ACC112 (cell line): ENCODE data around the gene C17orf114.
A peak's percentile ranks its signal among the peaks of the same experiment; 100 is the strongest.
"Not testable (repeated sequence)": the region's sequence is repeated elsewhere in the genome, so short reads cannot be mapped to it uniquely, and the experiment has no call there.

ENCODE experiments used
- H2AFZ ChIP-seq: fragments of 200-600 bp; sonication (generic); one replicate; pipeline ENCODE4 v1.6.0; 2017; ENCODE audit warnings: antibody characterized with exemption, low read length; ENCODE audit not compliant: unreplicated experiment
- H3K27ac ChIP-seq: fragments of 200-600 bp; sonication (generic); 2 replicates; pipeline ENCODE4 v1.5.1; 2014; ENCODE audit warnings: low read depth, mild to moderate bottlenecking, antibody characterized with exemption, low read length, moderate library complexity
- H3K27me3 ChIP-seq: fragments of 200-600 bp; sonication (generic); 2 replicates; pipeline ENCODE4 v1.6.1; 2014; ENCODE audit warnings: mild to moderate bottlenecking, antibody characterized with exemption, low read length, moderate library complexity, mixed read lengths; ENCODE audit not compliant: insufficient read depth
- H3K36me3 ChIP-seq: fragments of 200-600 bp; sonication (generic); 2 replicates; pipeline ENCODE4 v1.6.1; 2016; ENCODE audit warnings: mild to moderate bottlenecking, antibody characterized with exemption, low read length, moderate library complexity, mixed read lengths; ENCODE audit not compliant: insufficient read depth
- H3K4me1 ChIP-seq: fragments of 200-600 bp; sonication (generic); one replicate; pipeline ENCODE4 v1.6.1; 2016; ENCODE audit warnings: low read length, mixed read lengths; ENCODE audit not compliant: insufficient read depth, unreplicated experiment, control insufficient read depth
- H3K4me3 ChIP-seq: fragments of 200-600 bp; sonication (generic); 2 replicates; pipeline ENCODE4 v1.5.1; 2014; ENCODE audit warnings: mild to moderate bottlenecking, low read depth, low read length
- H3K79me2 ChIP-seq: fragments of 200-600 bp; sonication (generic); one replicate; pipeline ENCODE4 v1.6.0; 2016; ENCODE audit warnings: low read length; ENCODE audit not compliant: control insufficient read depth, unreplicated experiment, insufficient read depth

Gene C17orf114

GRCh38 chr17:4839221-4839620 is 37.1 kb upstream of the C17orf114 start:
- Histone ChIP-seq H3K4me1 (peaks cover 22% of the 10 kb centered on the region), H2AFZ (no peak overlapping the region), H3K27ac (no peak overlapping the region), H3K79me2 (peaks cover 83% of the 10 kb centered on the region), H3K4me3 (no peak overlapping the region), H3K27me3 (no peaks in the 10 kb centered on the region), H3K36me3 (peaks cover 8% of the 10 kb centered on the region; the same call in 1 of the 2 replicates)

- Histone ChIP-seq H3K79me2 (peaks cover 87% of the 10 kb centered on the region), H3K27ac (no peak overlapping the region), H2AFZ (no peak overlapping the region), H3K36me3 (peaks cover 8% of the 10 kb centered on the region; the same call in 1 of the 2 replicates), H3K27me3 (no peaks in the 10 kb centered on the region), H3K4me3 (no peak overlapping the region), H3K4me1 (peaks cover 23% of the 10 kb centered on the region)
These were observed 36.2 kb upstream of the C17orf114 start for GRCh38 chr17:4838309-4838785.

- H2AFZ ChIP-seq: no peak overlapping the region
- no peak overlapping the region for H3K4me3 ChIP-seq
- no peaks in the 10 kb centered on the region for H3K27me3 ChIP-seq
- H3K36me3 ChIP-seq: peaks cover 8% of the 10 kb centered on the region; the same call in 1 of the 2 replicates
- peaks cover 84% of the 10 kb centered on the region for H3K79me2 ChIP-seq
- H3K4me1 ChIP-seq: peaks cover 23% of the 10 kb centered on the region
- H3K27ac ChIP-seq: no peak overlapping the region
These were observed 35.6 kb upstream of the C17orf114 start for GRCh38 chr17:4837471-4838308.

GRCh38 chr17:4836221-4836620 is 34.1 kb upstream of the C17orf114 start:
- Histone ChIP-seq H2AFZ (no peak overlapping the region), H3K27me3 (no peaks in the 10 kb centered on the region), H3K4me3 (no peak overlapping the region), H3K79me2 (peaks cover 73% of the 10 kb centered on the region), H3K36me3 (peaks cover 8% of the 10 kb centered on the region; the same call in 1 of the 2 replicates), H3K4me1 (peaks cover 23% of the 10 kb centered on the region), H3K27ac (no peak overlapping the region)

GRCh38 chr17:4834681-4835020 is 32.5 kb upstream of the C17orf114 start:
- Histone ChIP-seq H3K79me2 (peaks cover 59% of the 10 kb centered on the region), H3K36me3 (peaks cover 8% of the 10 kb centered on the region; the same call in 1 of the 2 replicates), H3K27me3 (no peaks in the 10 kb centered on the region), H3K4me1 (peaks cover 15% of the 10 kb centered on the region), H2AFZ (no peak overlapping the region), H3K4me3 (peak overlapping the region; percentile 85), H3K27ac (no peak overlapping the region)

- peaks cover 54% of the 10 kb centered on the region for H3K79me2 ChIP-seq
- H3K27me3 ChIP-seq: no peaks in the 10 kb centered on the region
- H2AFZ ChIP-seq: peak overlapping the region; percentile 47
- no peak overlapping the region for H3K27ac ChIP-seq
- H3K36me3 ChIP-seq: peaks cover 8% of the 10 kb centered on the region; the same call in 1 of the 2 replicates
- H3K4me1 ChIP-seq: peaks cover 15% of the 10 kb centered on the region
- peak overlapping the region; percentile 85 for H3K4me3 ChIP-seq
These were observed 32.0 kb upstream of the C17orf114 start for GRCh38 chr17:4833941-4834680.

- Histone ChIP-seq H3K79me2 (peaks cover 49% of the 10 kb centered on the region), H3K4me3 (peak within 1 kb of the TSS; percentile 85), H3K27me3 (no peaks in the 10 kb centered on the region), H2AFZ (peak within 1 kb of the TSS; percentile 47), H3K4me1 (peaks cover 15% of the 10 kb centered on the region), H3K36me3 (peaks cover 7% of the 10 kb centered on the region; the same call in 1 of the 2 replicates), H3K27ac (peak within 1 kb of the TSS; percentile 76)
These were observed 31.2 kb upstream of the C17orf114 start, which contains the start of gene MINK1 for GRCh38 chr17:4833178-4833940. MINK1 (plus strand) TSS chr17:4833340; CDS start chr17:4833584, 244 bp downstream.

- not testable (repeated sequence) for H3K36me3 ChIP-seq, H3K27me3 ChIP-seq, H2AFZ ChIP-seq
- H3K79me2 ChIP-seq: peaks cover 43% of the 10 kb centered on the region
- peak overlapping the region; percentile 76 for H3K27ac ChIP-seq
- peak overlapping the region; percentile 85 for H3K4me3 ChIP-seq
- H3K4me1 ChIP-seq: peaks cover 15% of the 10 kb centered on the region
These were observed 30.7 kb upstream of the C17orf114 start for GRCh38 chr17:4832829-4833177.

GRCh38 chr17:4827399-4827798 is 25.3 kb upstream of the C17orf114 start:
- Histone ChIP-seq H2AFZ (no peak overlapping the region), H3K79me2 (no peaks in the 10 kb centered on the region), H3K36me3 (no peaks in the 10 kb centered on the region), H3K27ac (no peak overlapping the region), H3K4me1 (no peaks in the 10 kb centered on the region), H3K27me3 (no peaks in the 10 kb centered on the region), H3K4me3 (no peak overlapping the region)

- H3K36me3 ChIP-seq: no peaks in the 10 kb centered on the region
- no peaks in the 10 kb centered on the region for H3K79me2 ChIP-seq
These were observed 21.4 kb upstream of the C17orf114 start for GRCh38 chr17:4823373-4824089.

More at GRCh38 chr17:4823373-4824089, 21.4 kb upstream of the C17orf114 start:
- H3K27me3 ChIP-seq: no peaks in the 10 kb centered on the region
- no peak overlapping the region for H2AFZ ChIP-seq
- no peaks in the 10 kb centered on the region for H3K4me1 ChIP-seq
- no peak overlapping the region for H3K4me3 ChIP-seq
- no peak overlapping the region for H3K27ac ChIP-seq
